Lower leg skin (tissue), 4 donors: ENCODE measurements around the gene TANK. TPM values are rescaled to one million over a fixed set of nuclear protein-coding genes. Genes with fewer than 3 reads are reported as not detected.

ENCODE experiments used
- DNase-seq, 2 donors: peaks; one replicate each; pipeline ENCODE4 v3.0.0-alpha.2; 2019; ENCODE audit warnings: low spot score in 2 of 2
- H3K4me3 ChIP-seq: fragments of 200-600 bp; sonication (generic); 2 replicates; pipeline ENCODE4 v1.5.1; 2017; ENCODE audit warnings: mild to moderate bottlenecking, low read depth; ENCODE audit not compliant: poor library complexity, severe bottlenecking
- POLR2A ChIP-seq, 2 donors: fragments of 450-650 bp; IDR thresholded peaks; one replicate each; pipeline ENCODE4 v1.6.1; 2016 to 2017; ENCODE audit warnings: antibody characterized with exemption in 2 of 2, mild to moderate bottlenecking in 1 of 2, moderate library complexity in 1 of 2
- WGBS, 2 donors: methylation state at CpG; one replicate each; pipeline ENCODE4 v1.1.5; 2018; 5-methylcytosine and 5-hydroxymethylcytosine counted together
- intact Hi-C: fragments of 100-400 bp; cut with DNase I; formaldehyde crosslinking; loops from one replicate; pipeline ENCODE4 v1.15.0; 2023; ENCODE audit warnings: low total_unique reads
- total RNA-seq, 4 donors: library from RNA; depleted of rRNA; stranded (reverse); fragments of >200 nt; gene quantifications; one replicate each; pipeline ENCODE4 v1.1.0, GENCODE V29; 2016
- TF ChIP-seq, protein P1 (sequence below), 3 donors: fragments of 450-650 bp; IDR thresholded peaks; one replicate each; pipeline ENCODE4 v1.5.1; 2016; ENCODE audit warnings: antibody characterized with exemption in 3 of 3, mild to moderate bottlenecking in 3 of 3, moderate library complexity in 2 of 3

TANK gene
- total RNA-seq, 4 donors from 2014 or later: 81.6 to 89.8 (median 88.0) TPM

DNA sequence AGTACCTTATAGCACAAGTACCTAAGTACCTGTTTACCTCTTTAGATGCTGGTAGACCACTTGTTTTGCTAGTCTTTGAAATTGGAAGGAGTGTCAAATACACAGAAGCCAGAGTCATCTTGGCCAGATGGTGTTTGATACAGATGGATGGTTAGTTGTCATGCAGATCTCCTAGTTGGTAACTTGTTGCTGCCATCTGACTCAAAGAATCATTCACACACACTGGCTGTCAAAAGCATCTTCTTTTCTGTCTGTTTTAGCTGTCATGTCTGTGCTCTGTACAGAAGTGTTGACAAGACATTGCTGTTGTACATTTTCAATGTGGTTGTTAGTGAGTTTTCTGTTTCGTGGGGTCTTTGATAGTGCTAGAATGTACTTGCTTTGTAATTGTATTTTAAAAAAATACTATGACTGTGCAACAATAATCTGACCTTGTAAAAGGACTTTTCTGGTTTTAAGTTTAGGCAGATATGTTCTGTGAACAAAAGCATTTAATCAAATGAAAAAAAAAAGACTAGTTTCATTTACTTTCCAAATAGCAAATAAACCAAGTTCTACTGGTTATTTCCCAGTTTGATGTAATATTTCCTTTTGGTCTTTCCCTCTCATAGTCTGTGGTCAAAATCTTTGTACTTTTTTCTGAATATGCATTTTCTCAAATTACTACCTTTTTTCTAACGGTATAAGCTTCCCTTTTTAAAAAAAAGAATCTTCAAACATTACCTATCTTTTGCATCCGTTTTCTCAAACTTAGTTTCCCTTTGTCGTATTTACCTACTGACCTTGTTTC is 39.9 kb downstream of the TANK start:
- H3K4me3 ChIP-seq: no peak overlapping the region
- TF ChIP-seq, protein P1, sequence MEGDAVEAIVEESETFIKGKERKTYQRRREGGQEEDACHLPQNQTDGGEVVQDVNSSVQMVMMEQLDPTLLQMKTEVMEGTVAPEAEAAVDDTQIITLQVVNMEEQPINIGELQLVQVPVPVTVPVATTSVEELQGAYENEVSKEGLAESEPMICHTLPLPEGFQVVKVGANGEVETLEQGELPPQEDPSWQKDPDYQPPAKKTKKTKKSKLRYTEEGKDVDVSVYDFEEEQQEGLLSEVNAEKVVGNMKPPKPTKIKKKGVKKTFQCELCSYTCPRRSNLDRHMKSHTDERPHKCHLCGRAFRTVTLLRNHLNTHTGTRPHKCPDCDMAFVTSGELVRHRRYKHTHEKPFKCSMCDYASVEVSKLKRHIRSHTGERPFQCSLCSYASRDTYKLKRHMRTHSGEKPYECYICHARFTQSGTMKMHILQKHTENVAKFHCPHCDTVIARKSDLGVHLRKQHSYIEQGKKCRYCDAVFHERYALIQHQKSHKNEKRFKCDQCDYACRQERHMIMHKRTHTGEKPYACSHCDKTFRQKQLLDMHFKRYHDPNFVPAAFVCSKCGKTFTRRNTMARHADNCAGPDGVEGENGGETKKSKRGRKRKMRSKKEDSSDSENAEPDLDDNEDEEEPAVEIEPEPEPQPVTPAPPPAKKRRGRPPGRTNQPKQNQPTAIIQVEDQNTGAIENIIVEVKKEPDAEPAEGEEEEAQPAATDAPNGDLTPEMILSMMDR (IDR thresholded peaks at IDR 0.05): no peak
- no peak for TF ChIP-seq POLR2A (IDR thresholded peaks at IDR 0.05)
- 90 to 91% methylated on average over 4 of the region's 4 CpGs for WGBS, 2 donors
- intact Hi-C loops: no loop called here
- DNase-seq: no peak

DNA sequence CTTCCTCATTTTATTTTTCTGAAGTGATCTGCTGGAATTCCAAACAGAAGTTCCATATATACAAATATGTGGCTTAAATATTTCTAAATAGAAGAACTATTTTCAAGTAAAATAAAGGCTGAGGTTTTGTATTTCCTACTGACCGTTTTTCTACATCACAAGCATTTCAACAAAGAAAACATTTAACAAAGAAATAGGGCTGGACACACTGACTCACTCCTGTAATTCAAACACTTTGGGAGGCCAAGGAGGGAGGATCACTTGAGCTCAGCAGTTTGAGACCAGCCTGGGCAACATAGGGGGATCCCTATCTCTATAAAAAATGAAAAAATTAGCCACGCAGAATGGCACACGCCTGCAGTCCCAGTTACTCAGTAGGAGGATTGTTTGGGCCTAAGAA is 44.6 kb downstream of the TANK start:
- 85 to 86% methylated on average over 3 of the region's 3 CpGs for WGBS, 2 donors

DNA sequence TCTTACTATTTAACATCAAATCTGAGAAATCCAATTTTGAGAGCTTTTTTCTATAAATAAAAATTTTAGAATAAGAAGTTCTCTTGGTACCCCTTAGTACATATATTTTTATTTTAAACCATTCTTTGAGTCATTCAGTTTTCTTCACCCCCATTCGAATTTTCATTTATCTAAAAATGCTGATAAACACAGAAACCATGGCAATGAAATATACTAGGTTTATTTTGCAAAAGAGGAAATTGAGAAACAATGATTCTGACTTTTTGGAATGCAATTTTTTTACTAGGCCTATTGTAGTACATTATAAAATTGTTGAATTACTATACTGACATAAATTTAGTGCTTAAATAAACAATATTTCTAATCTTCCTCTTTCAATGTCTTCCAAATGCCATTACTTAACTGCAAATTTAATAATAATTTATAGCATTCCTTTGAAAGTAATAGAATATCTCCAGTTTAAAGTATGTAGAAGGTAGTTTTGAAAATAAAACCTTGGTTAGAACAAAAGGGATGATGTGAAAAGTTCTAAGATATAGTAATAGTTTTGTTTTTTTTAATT is 46.3 kb downstream of the TANK start:
- intact Hi-C loops: no loop called here
- 72 to 85% methylated on average over 1 of the region's 1 CpG for WGBS, 2 donors
- no peak for DNase-seq
- no peak overlapping the region for H3K4me3 ChIP-seq
- no peak for TF ChIP-seq POLR2A (IDR thresholded peaks at IDR 0.05)
- TF ChIP-seq, protein P1 (IDR thresholded peaks at IDR 0.05): no peak

More for the DNA sequence above, 44.6 kb downstream of the TANK start:
- H3K4me3 ChIP-seq: no peak overlapping the region
- DNase-seq: no peak
- intact Hi-C loops: no loop called here
- TF ChIP-seq, protein P1 (IDR thresholded peaks at IDR 0.05): no peak
- TF ChIP-seq POLR2A (IDR thresholded peaks at IDR 0.05): no peak

DNA sequence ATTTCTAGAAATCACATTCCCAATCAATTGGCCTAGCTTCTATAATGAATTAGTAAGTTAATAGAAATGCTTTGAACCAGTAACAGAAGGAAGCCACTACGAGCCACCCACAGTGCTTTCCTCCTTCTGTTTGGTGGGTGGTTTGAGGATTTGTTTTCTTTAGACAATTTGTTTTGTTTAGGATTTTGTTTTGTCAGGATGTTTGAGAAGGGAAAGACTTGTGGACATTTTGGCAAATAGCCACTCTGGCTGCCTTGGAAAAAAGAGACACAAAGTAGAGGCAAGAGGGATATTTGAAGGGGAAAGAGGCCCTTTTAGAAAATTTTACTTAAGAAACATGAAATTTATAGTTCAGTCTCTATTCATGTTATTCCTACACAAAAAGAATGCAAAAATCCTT is 47.7 kb downstream of the TANK start:
- H3K4me3 ChIP-seq: no peak overlapping the region
- 59 to 93% methylated on average over 1 of the region's 1 CpG for WGBS, 2 donors
- DNase-seq: no peak
- no peak for TF ChIP-seq POLR2A (IDR thresholded peaks at IDR 0.05)
- TF ChIP-seq, protein P1 (IDR thresholded peaks at IDR 0.05): no peak
- intact Hi-C loops: no loop called here

DNA sequence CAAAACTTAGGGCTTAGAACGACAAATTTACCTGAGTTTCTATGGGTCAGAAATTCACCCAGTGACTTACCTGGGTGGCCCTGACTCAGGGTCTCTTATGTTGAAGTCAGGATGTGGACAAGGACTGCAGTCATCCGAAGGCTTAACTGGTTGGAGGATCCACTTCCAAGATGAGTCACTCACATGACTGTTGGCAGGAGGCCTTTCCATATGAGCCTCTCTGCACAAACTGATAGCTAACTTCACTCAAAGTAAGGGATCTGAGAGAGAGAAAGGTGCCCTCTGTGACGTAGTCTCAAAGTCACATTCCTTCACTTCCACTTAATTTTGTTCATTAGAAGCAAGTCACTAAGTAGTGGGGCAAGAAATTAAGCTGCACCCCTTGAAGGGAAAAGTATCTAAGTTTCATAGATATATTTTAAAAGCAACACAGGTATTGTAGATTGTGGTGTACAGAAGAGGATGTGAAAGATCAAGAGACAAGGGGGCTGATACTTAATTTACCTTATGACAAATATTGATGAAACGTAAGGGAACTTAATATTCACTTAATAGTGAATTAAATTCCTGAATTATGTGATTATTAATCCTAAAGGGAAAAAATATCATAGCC is 48.4 kb downstream of the TANK start:
- DNase-seq: no peak
- intact Hi-C loops: no loop called here
- no peak overlapping the region for H3K4me3 ChIP-seq
- WGBS, 2 donors: 66 to 72% methylated on average over 4 of the region's 4 CpGs
- TF ChIP-seq, protein P1 (IDR thresholded peaks at IDR 0.05): no peak
- no peak for TF ChIP-seq POLR2A (IDR thresholded peaks at IDR 0.05)
